ENCODE measurements around the gene GABBR2. TPM values are rescaled to one million over a fixed set of nuclear protein-coding genes. Genes with fewer than 3 reads are reported as not detected.

GABBR2 gene
- total RNA-seq, 1 donor from 2014 or later: 0.24 TPM

- ATAC-seq (no peak), DNase-seq (no peak)
- no peaks in the 10 kb centered on the region for H3K4me1 ChIP-seq
- H3K27me3 ChIP-seq (ENCODE audit: low read depth): peaks cover 10% of the 10 kb centered on the region
- H3K27ac ChIP-seq: no peak overlapping the region
- intact Hi-C loops (cut with DNase I): no loop called here
- H3K9me3 ChIP-seq: no peaks in the 10 kb centered on the region
- H3K4me3 ChIP-seq: no peak overlapping the region
- no peak for TF ChIP-seq CTCF (IDR thresholded peaks at IDR 0.05)
- H3K36me3 ChIP-seq: no peaks in the 10 kb centered on the region
These were observed 131.3 kb downstream of the GABBR2 start for GRCh38 chr9:98577446-98577845.

GRCh38 chr9:98576859-98577258 is 131.9 kb downstream of the GABBR2 start:
- H3K9me3 ChIP-seq: no peaks in the 10 kb centered on the region
- intact Hi-C loops (cut with DNase I): no loop called here
- no peak overlapping the region for H3K27ac ChIP-seq
- H3K36me3 ChIP-seq: no peaks in the 10 kb centered on the region
- no peak for TF ChIP-seq CTCF (IDR thresholded peaks at IDR 0.05)
- H3K4me3 ChIP-seq: no peak overlapping the region
- peaks cover 10% of the 10 kb centered on the region for H3K27me3 ChIP-seq (ENCODE audit: low read depth)
- H3K4me1 ChIP-seq: no peaks in the 10 kb centered on the region
- no peak for DNase-seq
- no peak for ATAC-seq

- no peak overlapping the region for H3K4me3 ChIP-seq
- H3K9me3 ChIP-seq: no peaks in the 10 kb centered on the region
- intact Hi-C loops (cut with DNase I): no loop called here
- H3K36me3 ChIP-seq: no peaks in the 10 kb centered on the region
- H3K4me1 ChIP-seq: no peaks in the 10 kb centered on the region
- ATAC-seq: no peak
- peaks cover 10% of the 10 kb centered on the region for H3K27me3 ChIP-seq (ENCODE audit: low read depth)
- no peak for DNase-seq
- TF ChIP-seq CTCF (IDR thresholded peaks at IDR 0.05): no peak
- no peak overlapping the region for H3K27ac ChIP-seq
These were observed 132.4 kb downstream of the GABBR2 start for GRCh38 chr9:98576354-98576753.

GRCh38 chr9:98575379-98576346 is 133.1 kb downstream of the GABBR2 start:
- H3K4me3 ChIP-seq: no peak overlapping the region
- peak in 1 of 2 donors; percentile 14 for ATAC-seq
- no peak for DNase-seq
- TF ChIP-seq CTCF (IDR thresholded peaks at IDR 0.05): no peak
- H3K36me3 ChIP-seq: no peaks in the 10 kb centered on the region
- no peaks in the 10 kb centered on the region for H3K9me3 ChIP-seq
- H3K27me3 ChIP-seq (ENCODE audit: low read depth): peaks cover 10% of the 10 kb centered on the region
- H3K27ac ChIP-seq: no peak overlapping the region
- no peaks in the 10 kb centered on the region for H3K4me1 ChIP-seq
- intact Hi-C loops (cut with DNase I): no loop called here

- ATAC-seq (no peak), DNase-seq (no peak)
- Histone ChIP-seq H3K4me3 (no peak overlapping the region), H3K9me3 (no peaks in the 10 kb centered on the region), H3K4me1 (no peaks in the 10 kb centered on the region), H3K27me3 (ENCODE audit: low read depth) (peaks cover 6% of the 10 kb centered on the region), H3K27ac (no peak overlapping the region), H3K36me3 (no peaks in the 10 kb centered on the region)
- intact Hi-C loops (cut with DNase I): no loop called here
- TF ChIP-seq CTCF (IDR thresholded peaks at IDR 0.05): no peak
These were observed 134.9 kb downstream of the GABBR2 start for GRCh38 chr9:98573749-98574278.

Measured in lower lobe of right lung (tissue), 2 donors.